ENCODE data around the gene MVD. TPM values are rescaled to one million over a fixed set of nuclear protein-coding genes. Genes with fewer than 3 reads are reported as not detected.

MVD gene
- total and polyA plus RNA-seq, 8 donors: 24.3 to 154 (median 36.3) TPM

DNA sequence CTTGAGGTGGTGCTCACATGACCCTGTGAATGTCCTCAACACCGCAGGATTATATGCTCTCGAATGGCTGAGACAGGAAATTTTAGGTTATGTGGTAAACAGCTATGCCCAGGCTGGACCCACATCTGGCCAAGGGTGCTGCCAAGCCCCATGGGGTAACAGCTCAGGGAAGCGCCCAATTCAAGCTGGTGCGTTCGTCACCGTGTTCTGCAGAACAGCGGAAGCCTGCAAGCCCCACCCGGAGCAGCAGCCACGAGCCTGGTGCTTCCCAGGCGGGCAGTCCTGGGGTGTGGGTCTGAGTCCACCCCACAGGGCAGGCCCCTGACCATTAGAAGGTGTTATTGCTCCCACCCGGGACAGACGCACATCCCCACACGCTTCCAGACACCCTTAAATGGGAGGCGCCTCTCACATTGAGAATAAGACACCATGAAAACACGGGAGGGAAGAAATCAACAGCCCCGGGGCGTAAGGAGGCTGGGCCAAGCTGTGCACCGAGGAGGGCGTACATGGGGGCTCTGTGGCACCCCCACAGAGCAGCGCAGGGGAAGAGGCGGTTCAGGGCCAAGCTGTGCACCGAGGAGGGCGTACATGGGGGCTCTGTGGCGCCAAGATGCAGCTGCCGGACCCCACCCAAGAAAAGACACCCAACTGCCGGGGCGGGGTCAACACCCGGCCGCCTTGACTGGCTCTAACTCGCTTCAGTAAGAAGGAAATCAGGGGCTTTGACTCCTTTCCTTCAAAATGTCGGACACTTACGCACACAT is 9.1 kb downstream of the MVD start:
- no peaks in the 10 kb centered on the region for H3K9me3 ChIP-seq
- no peaks in the 10 kb centered on the region for H3K27me3 ChIP-seq
- DNase-seq (peak in 1 of 4 donors; percentile 68), ATAC-seq (no peak)
- H3K4me3 ChIP-seq: no peak overlapping the region
- peaks cover 5 to 35% of the 10 kb centered on the region in 2 donors for H3K4me1 ChIP-seq
- H3K27ac ChIP-seq: no peak overlapping the region
- intact Hi-C loops (cut with DNase I): no loop called here
- TF ChIP-seq, protein P1, sequence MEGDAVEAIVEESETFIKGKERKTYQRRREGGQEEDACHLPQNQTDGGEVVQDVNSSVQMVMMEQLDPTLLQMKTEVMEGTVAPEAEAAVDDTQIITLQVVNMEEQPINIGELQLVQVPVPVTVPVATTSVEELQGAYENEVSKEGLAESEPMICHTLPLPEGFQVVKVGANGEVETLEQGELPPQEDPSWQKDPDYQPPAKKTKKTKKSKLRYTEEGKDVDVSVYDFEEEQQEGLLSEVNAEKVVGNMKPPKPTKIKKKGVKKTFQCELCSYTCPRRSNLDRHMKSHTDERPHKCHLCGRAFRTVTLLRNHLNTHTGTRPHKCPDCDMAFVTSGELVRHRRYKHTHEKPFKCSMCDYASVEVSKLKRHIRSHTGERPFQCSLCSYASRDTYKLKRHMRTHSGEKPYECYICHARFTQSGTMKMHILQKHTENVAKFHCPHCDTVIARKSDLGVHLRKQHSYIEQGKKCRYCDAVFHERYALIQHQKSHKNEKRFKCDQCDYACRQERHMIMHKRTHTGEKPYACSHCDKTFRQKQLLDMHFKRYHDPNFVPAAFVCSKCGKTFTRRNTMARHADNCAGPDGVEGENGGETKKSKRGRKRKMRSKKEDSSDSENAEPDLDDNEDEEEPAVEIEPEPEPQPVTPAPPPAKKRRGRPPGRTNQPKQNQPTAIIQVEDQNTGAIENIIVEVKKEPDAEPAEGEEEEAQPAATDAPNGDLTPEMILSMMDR (IDR thresholded peaks at IDR 0.05): no peak
- H3K36me3 ChIP-seq: peaks cover 0 to 79% of the 10 kb centered on the region in 2 donors

DNA sequence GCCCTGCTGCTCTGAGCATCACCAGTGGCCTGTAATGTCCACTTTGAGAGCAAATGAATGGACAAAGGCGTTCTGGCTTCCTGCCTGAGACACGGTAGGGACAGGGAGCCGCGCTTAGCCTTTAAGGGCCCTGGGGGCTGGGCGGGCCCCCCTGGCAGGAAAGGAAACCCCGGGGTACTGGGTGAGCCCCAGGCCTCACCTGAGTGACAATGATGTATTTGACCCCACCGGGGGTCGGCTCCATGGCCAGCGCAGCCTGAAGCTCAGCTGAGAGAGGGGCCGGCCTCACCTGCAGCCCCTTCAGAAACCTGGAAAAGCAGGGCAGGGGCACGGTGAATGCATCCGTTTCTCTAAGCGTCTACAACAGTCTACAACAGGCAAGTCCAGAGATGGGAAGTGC is 9.8 kb downstream of the MVD start:
- H3K4me3 ChIP-seq: no peak overlapping the region
- intact Hi-C loops (cut with DNase I): no loop called here
- ATAC-seq: no peak

DNA sequence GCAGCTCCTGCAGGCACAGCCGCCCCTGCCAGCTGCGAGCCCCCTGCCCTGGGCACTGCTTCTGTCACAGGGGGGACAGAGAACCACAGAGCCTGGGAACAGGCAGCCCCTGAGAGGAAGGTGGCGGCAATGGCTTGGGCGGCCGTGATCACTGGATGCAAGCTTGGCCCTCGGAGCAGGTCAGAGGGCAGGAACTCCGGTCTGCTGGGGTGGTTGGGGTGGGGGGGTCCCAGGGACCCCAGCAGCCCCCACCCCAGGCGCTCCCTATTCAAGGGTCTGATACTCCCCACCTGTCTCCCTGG is 10.2 kb downstream of the MVD start:
- intact Hi-C loops (cut with DNase I): no loop called here
- Histone ChIP-seq H3K27me3 (no peaks in the 10 kb centered on the region), H3K4me1 (peaks cover 5 to 46% of the 10 kb centered on the region in 2 donors), H3K36me3 (peaks cover 0 to 70% of the 10 kb centered on the region in 2 donors), H3K27ac (no peak overlapping the region), H3K4me3 (no peak overlapping the region), H3K9me3 (no peaks in the 10 kb centered on the region)
- no peak for ATAC-seq
- DNase-seq: peak in 1 of 4 donors; percentile 72
- TF ChIP-seq, protein P1 (IDR thresholded peaks at IDR 0.05): no peak

More for the DNA sequence above, 9.8 kb downstream of the MVD start:
- Histone ChIP-seq H3K27me3 (no peaks in the 10 kb centered on the region), H3K4me1 (peaks cover 5 to 42% of the 10 kb centered on the region in 2 donors), H3K27ac (no peak overlapping the region), H3K36me3 (peaks cover 0 to 74% of the 10 kb centered on the region in 2 donors), H3K9me3 (no peaks in the 10 kb centered on the region)
- DNase-seq: peak in 1 of 4 donors; percentile 71
- TF ChIP-seq, protein P1 (IDR thresholded peaks at IDR 0.05): no peak

DNA sequence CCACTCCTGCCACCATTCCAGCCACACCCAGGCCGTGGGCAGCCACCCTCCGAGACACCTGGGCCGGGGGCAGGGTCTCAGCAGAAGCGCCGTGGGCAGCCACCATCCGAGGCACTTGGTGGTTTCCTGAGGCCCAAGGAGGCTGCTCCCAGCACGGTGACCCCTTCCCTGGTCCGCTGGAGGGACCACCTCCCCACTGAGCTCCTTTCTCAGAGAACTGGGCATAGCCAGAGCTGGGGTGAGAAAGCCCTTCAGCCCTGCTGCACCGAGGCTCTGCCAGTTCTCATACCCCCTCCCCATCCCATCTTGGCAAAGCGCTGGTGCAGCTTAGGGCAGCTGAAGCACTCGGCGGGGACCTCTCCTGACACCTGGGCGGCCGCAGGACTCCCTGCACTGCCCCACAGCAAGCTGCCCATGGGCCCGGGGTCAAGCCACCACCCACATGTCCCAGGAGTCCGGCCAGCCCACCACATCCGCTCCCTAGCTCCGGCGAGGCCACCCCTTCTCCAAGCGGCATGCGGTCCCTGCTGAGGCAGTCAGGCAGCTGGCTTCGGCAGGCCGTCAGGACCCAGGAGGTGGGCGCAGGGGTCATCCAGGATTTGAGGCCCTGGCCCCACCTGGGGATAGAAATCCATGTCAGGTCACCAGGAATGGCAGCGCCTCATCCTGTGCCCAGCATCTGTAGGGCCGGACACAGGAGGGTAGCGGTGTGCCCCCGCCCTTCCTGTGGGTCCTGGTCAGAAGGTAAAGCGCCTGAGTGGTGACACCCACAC is 10.7 kb downstream of the MVD start:
- DNase-seq (peak in 1 of 4 donors; percentile 82), ATAC-seq (no peak)
- Histone ChIP-seq H3K9me3 (no peaks in the 10 kb centered on the region), H3K4me1 (peaks cover 5 to 51% of the 10 kb centered on the region in 2 donors), H3K36me3 (peaks cover 0 to 69% of the 10 kb centered on the region in 2 donors), H3K4me3 (peak overlapping the region in 1 of 2 donors; percentile 78), H3K27ac (peak overlapping the region; percentile 75 to 90), H3K27me3 (no peaks in the 10 kb centered on the region)
- intact Hi-C loops (cut with DNase I): no loop called here
- TF ChIP-seq, protein P1 (IDR thresholded peaks at IDR 0.05): no peak

All from left lung (tissue), 10 donors.